ENCODE measurements around the gene PDE2A.

GRCh38 chr11:72537051-72537450 lies 137.2 kb downstream of the PDE2A start:
- TF ChIP-seq, protein P1, sequence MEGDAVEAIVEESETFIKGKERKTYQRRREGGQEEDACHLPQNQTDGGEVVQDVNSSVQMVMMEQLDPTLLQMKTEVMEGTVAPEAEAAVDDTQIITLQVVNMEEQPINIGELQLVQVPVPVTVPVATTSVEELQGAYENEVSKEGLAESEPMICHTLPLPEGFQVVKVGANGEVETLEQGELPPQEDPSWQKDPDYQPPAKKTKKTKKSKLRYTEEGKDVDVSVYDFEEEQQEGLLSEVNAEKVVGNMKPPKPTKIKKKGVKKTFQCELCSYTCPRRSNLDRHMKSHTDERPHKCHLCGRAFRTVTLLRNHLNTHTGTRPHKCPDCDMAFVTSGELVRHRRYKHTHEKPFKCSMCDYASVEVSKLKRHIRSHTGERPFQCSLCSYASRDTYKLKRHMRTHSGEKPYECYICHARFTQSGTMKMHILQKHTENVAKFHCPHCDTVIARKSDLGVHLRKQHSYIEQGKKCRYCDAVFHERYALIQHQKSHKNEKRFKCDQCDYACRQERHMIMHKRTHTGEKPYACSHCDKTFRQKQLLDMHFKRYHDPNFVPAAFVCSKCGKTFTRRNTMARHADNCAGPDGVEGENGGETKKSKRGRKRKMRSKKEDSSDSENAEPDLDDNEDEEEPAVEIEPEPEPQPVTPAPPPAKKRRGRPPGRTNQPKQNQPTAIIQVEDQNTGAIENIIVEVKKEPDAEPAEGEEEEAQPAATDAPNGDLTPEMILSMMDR (conservative IDR thresholded peaks at IDR 0.05; ENCODE audit: low read depth, low read length): no peak
- no peak for TF ChIP-seq RCOR1 (IDR thresholded peaks at IDR 0.05; ENCODE audit: insufficient replicate concordance, low read length)
- TF ChIP-seq CHD1 (IDR thresholded peaks at IDR 0.05; ENCODE audit: low read depth, low read length): no peak
- no peak for TF ChIP-seq POLR2A (IDR thresholded peaks at IDR 0.05; ENCODE audit: low read depth, low read length)
- no peak for TF ChIP-seq BHLHE40 (IDR thresholded peaks at IDR 0.05; ENCODE audit: low read depth, low read length)
- TF ChIP-seq MAFK (IDR thresholded peaks at IDR 0.05; ENCODE audit: low read depth, low read length): no peak

Data from IMR-90 (cell line).